ENCODE measurements around the gene PLXNB2.
A peak's percentile ranks its signal among the peaks of the same experiment; 100 is the strongest.

PLXNB2 gene

DNA sequence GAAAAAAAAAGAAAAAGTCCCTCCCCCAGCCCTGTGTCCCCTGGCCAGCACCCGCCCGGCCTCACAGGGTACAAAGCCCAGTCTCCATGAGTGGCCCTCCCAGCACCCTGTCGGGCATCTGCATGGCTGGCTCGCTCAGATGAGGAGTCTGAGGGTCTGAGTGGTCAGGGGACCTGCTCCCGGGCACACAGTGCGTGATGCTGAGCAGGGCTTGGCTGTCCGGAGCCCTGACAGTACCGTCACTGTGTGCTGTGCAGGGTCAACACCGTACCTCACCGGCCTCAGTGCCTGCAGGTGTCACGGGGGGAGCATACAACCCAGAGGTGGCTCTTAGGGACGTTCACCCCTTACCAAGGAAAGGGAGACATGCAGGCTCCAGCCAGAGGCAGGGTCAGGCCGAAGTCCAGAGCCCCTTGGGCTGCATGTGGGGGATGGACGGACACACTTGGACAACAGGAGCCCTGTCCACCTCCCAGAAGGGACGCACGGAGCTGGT lies 3.6 kb upstream of the PLXNB2 start:
- DNase-seq, result no peak

DNA sequence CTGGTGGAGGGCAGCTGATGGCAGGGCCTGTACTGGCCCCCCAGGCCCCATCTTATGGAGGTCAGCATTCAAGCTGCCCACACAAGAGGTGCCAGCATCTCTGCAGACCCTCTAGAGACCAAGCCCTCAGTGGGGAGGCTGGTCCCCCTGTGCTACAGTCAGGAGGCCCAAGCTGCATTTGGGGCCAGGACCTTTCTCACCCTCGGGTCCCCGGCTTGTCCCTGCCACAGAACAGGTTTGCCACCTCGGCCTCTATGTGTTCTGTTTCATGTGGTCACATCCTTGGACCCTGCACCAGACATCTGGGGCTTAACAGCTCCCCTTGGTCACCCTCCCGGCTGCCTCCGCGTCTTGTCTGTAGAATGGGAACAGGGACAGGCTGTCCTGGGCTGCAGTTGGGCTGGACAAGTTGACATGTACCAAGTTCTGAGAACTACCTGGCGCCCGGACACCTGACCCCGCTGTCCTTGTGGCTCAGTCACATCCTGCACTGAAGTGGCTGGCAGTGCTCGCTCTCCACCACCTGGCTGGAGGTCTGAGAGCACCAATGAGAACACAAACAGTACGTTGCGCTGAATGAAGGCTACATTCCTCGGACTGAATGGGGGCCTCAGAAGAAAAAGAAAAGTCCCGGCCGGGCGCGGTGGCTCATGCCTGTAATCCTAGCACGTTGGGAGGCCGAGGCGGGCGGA lies 2.7 kb upstream of the PLXNB2 start:
- DNase-seq, result no peak

DNA sequence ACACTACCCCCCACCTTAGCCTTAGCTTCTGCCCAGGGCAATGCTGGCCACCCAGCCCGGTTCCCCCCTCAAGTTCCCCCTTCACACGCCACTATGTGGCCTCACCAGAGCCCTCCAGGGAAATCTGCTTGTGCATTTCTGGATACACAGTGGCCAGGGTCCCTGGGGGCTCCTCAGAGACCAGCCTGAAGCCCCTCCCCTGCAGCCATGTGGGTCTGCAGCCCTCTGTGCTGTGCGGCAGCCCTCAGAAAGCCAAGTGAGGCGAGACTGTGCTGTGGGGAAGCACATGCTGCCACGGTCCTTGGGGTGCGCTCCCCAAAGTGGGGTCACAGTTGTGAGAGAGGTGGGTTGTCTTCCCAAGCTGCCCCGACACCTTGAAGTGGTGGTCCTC lies 2.1 kb upstream of the PLXNB2 start:
- DNase-seq, result no peak

DNA sequence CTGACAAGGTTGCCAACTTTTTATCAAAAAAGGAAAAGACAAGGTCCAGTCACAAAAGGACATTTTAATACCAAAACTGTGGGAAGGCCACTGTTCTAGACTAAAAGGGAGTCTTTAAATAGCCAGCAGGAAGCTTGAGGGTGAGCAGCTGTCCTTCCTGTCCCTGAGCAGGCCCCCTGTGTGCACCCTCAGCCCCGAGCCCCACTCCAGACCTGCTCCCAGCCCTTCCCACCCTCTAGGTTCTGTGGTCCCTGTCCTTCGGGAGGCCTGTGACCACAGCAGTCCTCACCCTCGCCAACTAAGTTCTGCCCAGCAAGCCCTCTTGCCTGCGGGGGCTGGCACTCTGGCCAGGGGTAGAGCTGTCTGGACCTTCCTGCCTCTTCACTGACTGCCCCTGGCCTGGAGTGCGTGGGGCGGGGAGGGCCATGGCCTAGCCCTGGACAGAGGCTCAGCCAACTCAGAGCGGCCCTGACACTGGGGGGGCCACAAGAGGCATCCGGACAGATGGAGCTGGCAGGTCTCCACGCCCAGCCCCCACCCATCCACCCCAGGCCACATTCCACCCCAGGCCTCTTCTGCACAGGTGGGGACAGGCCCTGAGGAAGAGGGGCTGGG lies 1.6 kb upstream of the PLXNB2 start:
- DNase-seq, result peak in 1 of 2 donors; percentile 21

DNA sequence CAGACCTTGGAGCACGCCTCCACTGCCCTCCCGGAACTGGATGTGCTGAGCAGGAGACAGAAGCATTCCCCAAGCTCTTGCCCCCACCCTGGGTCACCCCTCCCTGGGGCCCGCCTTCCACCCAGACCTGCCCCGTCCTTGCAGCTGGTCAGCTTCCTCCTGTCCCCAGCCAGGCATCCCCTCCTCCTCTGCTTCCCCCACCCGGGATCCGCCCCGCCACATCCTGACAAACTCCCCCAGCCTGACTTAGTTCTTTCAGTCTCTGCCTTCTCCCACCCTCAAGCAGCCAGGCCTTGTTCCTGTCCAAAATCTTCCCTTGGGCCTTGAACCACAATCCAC lies 1.1 kb upstream of the PLXNB2 start:
- DNase-seq, result peak; percentile 28 to 55

DNA sequence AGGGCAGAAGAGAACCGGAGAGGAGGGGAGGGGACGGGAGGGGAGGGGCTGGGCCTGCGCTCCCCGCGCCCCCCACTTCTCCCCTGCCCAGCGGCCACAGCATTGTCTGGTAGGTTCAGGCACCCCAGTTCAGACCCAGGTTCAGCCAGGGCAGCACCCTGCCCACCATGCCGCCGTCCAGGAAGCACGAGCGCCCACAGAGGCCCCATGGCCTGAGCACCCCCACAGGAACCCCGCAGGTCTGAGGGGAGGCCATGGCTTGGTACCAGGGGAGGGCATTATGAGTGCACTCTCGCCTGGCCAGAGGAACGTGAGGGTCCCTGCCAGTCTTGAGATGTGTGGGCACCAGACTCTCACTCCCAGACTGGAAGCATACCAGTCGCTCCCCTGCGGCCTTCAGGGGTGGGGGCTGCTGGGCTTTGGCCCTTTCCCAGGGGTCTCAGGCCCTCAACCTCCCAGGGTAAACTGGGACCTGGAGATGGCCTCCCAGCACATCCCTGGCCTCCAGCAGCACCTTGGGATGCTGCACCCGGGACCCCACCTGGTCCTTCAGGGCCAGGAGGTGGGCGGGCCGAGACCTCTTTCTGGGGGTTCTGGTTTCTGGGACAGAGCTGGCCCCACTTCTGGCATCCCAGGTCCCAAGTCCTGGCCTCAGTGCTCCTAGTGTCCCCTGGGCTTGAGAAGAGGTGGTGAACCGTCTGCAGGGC lies 597 bp upstream of the PLXNB2 start:
- DNase-seq, result no peak

DNA sequence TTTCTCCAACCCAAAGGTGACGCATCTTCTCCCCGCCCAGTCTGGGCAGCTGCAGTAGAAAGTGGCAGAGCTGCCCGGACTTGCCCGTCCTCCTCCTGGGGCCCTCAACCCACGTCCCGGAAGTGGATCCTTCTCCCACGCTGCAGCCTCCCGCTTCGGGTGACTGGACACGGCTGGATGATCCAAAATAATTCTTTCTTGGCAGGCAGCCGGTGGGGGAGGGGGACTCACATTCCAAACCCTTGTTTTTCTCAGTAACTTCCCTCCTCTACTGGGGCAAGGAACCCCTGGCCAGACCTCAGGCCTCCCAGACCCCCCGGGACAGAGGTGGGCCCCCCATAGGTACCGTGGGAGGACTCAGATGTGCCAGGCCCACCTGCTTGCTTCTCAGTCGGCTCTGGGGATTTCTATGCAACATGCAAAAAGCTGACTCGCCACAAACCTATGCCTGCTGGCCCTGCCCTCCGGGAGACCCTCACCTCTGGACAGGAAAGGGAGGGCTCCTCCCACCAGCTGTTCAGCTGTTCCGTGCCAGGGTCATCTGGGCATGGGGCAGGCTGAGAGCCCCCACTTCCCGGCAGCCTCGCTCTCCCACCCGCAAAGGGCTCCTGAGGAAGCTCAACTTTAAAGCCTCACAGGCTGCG lies 1.4 kb downstream of the PLXNB2 start:
- DNase-seq, result peak; percentile 35 to 39

DNA sequence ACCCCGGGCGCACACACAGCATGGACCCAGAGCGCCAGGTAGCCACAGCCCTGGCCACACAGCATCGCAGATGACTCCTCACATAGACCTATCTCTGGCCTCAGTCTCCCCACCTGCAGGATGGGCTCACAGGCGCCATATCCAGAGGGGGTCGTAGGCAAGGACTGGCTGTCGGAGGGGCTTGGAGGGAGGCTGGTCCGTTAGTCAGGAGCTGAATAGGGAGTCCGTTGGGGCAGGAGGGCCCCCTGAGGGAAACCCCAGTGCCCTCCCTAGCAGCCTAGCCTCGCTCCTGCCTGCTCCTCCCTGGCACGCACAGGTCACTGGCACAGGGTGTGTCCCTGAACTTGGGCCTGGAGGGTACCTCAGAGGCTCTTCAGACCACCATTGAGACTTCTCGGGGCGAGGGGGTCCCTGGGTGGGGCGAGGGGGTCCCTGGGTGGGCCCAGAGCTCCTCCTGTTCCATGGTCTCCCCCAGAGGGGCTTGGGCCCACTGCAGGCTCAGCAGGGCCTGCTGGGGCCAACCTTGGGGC lies 2.0 kb downstream of the PLXNB2 start:
- DNase-seq, result no peak

DNA sequence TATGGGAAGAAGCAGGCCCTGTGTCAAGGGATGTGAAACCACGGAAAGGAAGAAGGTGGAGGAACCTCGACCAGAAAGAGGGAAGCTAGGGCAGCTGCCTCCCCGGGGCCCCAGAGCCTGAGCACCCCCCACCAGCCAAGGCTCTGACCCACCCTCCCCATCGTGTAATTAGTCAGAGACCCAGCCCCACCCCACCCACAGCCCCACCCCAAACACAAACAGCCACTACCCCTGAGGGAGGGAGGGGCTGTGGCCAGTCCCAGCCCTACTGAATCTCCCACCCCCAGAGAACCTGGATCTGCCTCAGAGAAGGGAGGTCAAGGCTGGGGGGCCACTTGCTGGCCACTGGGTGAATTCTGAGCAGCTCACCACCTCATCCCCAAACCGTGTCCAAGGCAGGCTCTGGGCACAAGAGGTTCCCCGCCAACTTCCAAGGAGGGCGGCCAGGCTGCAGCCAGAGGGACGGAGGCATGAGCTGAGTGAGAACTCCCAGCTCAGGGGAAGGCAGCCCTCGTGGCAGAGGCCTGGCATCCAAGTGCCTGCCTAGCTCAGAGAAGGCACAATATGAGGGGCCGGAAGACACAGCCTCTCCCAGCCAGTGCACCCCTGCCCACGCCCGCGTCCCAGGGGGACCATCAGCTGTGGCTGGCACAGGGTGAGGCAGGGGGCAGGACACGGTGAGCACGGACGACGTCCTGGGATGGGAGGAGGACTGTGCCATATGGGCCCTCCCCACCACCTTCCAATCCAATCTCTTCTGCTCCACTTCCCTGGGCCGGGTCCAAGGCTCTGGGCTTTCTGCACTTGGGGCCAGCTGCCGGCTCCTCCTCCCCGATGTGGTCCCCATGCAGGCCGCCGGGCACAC lies 2.7 kb downstream of the PLXNB2 start:
- peak; percentile 38 to 42 for DNase-seq

DNA sequence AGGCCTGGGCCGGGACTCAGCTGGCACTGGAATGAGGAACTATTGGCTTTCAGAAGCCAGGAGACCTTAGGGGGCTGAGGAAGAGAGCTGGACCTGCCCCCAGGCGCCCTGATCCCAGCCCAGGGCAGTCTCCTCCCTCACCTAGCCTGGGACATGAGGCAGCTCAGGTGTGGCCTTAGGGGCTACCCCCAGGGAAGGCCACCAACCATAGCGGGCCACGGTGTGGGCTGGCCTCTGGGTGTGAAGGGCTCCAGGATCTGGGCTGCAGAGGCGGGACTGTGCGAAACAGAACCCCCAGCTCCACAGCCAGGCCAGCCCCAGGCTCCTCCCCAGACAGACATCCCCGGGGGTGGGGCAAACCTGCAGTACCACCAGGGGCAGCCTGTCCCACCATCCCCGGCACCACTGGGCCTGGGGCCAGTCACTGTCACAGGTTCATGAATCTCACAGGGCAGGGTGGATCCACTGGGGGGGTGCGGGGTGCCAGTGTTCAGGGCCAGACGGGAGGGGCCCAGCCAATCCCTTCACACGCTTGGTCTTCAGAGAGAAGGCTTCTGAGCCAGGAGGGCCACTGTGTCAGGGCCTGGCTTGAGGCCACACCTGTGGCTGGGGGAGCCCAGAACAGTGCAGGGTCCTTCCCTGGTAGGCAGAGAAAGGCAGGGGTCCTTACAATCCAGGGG lies 3.5 kb downstream of the PLXNB2 start:
- DNase-seq, result no peak

DNA sequence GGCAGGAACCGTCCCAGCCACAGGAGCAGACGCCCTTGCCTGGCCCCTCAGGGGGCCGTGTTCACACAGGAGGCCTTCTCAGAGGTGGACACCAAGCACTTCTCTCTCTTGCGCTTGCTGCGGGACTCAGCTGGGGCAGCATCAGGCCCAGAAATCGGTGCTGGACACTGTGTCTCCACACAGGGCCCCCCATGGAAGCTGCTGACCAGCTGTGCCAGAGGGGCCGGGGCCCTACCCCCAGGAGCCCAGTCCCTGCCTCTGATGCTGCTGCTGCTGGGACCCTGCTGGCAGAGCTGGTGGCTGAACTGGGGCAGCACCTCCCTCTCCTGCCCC lies 4.0 kb downstream of the PLXNB2 start:
- DNase-seq, result peak; percentile 27 to 40

DNA sequence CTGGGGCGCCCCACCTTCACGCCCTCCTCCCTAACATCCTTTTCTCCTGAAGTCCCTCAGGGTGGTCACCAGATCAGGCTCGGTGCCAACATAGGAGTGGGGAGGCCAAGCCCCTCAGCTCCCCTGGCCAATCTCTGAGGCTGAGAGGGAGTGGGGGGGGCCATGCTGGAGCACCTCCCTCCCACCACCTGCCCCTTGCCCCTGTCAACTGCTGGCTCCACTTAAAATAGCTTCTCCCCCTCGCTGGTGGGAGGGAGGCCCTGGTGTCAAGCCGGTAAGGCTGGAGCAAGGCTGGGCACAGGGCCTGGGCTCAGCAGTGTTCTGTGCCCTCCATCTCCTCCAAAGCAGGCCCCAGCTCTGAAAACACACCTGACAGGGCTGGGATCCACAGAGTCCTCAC lies 4.9 kb downstream of the PLXNB2 start:
- DNase-seq, result no peak

DNA sequence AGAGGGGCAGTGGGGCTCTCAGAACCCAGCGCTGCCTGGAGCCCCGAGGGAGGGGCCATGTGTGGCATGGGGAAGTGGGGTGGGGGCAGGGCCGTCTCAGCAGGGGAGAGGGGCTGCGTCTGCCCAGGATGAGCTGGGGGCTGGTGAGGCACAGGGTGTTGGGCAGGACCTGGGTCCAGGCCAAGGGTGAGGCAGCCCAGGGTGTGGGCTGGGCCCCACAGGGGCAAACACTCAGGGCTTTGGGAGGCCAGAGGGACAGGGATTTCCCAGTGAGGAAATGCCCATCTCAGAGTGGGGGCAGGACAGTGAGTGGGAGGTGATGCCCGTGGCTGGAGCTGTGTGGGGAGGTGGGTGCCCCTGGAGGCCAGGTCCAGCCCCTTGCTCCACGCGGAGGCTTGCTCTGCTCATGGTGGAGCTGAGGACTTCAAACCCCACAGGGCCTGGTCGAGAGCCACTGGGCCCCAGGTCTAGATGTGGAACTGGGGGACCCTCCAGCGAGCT lies 5.4 kb downstream of the PLXNB2 start:
- no peak for DNase-seq

DNA sequence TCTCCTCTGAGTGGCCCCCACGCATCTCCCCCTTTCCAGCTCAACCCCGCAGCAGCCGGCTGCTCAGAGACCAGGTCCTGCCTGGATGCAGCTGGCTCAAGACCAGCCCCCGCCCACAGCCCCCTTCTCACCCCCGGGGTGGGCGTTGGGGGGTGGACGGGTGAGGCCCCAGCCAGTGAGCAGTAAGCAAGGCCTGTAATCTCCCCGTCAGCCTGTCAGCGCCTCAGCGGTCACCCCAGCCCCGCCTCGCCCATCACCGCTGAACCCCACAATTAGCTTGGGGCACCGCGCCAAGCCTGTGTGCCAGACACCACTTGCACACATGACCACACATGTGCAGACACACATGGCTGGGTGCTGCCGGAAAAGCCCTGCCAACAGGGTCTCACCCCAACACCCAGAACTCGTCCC lies 5.9 kb downstream of the PLXNB2 start:
- no peak for DNase-seq

DNA sequence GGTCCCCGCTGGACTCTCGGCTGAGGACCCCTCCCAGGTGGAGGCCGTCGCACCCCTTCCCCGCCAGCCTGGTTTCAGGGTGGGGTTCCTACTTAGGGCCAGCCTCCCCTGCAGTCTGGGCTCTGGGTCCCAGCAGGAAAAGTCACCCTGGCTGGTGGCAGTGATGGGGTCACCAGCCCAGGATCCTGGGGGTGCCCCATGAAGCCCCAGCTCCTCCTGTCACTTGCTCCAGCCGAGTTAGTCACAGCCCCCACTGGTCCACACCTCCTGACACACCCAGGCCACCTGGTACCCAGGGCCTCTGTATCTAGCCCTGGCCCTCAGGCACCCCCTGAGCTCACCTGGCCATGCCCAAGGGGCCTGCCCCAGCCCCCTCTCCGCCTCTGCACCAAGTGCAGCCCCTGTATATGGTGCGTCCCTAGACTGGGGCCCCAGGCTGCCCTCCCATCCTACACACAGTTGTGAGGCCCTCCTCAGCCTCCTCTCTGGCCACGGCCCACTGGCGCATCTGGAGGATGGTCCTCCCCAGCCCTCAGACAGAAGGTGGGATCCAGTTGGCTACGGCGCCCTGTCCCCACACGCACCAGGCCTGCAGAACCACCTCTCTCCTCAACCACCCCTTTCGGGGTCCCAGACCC lies 6.7 kb downstream of the PLXNB2 start:
- no peak for DNase-seq

DNA sequence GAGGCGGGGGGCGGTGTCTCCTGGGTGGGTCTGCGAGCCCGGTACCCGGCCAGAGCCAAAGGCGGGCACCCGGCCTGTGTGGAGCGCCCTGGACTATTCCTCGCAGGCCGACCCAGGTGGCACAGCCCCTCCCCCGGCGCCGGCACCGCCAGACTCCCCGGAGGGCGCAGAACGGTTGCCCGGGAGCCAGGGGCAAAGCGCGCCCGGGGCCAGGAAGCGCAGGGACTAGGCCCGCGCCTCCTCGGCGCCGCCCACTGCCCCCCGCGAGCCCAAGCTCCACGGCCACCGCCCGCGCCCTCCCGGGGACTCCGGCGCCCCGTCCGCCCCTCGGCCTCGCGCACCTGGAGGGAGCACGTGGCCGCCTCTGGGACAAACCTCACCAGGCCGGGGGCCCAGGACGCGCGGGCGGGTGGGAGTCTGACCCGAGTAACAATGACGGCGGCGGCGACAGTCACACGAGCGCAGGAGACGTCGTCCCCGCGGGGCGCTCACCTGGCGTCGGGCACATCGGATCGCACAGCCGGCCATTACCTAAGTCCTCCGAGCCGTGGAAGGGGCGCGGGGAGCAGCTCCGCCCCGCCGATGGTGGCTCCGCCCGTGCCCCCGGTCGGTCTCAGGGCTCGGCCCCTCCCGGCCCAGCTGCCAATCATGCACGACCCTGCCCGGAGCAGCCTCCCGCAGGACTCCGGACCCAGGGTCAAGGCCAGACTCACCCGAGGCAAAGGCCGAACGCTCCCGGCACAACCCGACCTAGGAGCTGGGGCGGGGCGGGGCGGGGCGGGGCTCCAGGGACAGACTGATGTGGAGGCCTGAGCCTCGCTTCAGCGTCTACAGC lies 7.4 kb downstream of the PLXNB2 start:
- no peak for DNase-seq

DNA sequence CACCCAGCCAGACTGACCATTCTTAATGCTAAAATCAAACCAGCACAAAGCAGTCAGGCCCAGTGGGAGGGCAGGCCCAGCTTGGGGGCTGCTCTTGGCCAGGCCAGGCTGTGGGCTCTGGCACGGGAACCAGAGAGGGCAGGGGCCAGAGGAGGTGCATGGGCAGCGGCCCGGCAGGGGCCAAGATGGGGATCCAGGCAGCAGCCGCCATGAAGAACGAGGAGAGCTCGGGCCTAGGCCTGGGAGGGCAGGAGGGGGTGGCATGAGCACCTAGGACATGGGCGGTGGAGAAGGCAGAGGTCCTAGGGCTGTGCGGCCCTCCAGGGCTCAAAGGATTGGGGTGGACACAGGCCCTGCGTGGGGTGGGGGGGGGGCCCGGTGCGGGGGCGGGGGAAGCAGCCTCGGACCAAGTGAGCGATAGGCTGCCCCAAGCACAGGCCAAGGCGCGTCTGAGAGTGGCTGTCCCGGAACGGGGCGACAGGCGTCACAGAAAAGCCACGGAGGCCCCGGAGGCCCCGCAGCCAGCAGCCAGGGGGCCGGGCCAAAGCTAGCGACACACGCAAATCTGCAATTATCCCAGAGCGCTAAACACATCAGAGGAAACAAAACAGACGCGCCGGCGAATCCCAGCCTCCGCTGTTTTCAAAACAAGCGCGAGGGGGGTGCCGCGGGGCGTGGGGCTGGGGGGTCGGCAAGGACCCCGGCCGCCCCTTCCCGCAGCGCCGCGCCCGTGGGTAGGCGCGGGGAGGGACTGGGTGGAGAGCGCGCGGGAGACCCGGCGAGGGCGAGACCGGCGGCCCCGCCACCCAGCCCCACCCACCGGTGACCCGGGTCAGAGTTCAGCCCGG lies 8.3 kb downstream of the PLXNB2 start:
- DNase-seq, result no peak

DNA sequence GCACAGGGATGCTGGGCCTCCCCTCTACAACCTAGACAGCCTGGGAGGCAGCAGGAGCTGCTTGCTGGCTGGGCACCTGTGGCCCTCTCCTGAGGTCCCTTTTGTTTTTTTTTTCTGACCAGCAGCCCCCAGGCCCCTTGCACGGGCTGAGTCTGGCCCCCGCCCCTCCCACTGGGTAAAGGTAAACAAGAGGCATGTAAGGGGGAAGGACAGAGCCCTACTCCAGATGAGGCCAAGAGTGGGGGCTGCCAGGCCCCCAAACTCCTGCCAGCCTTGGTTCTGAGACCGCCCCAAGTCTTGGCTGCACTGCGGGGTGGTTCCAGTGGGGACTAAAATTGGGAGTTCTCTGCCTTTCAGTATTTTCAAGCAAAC lies 9.2 kb downstream of the PLXNB2 start:
- no peak for DNase-seq

DNA sequence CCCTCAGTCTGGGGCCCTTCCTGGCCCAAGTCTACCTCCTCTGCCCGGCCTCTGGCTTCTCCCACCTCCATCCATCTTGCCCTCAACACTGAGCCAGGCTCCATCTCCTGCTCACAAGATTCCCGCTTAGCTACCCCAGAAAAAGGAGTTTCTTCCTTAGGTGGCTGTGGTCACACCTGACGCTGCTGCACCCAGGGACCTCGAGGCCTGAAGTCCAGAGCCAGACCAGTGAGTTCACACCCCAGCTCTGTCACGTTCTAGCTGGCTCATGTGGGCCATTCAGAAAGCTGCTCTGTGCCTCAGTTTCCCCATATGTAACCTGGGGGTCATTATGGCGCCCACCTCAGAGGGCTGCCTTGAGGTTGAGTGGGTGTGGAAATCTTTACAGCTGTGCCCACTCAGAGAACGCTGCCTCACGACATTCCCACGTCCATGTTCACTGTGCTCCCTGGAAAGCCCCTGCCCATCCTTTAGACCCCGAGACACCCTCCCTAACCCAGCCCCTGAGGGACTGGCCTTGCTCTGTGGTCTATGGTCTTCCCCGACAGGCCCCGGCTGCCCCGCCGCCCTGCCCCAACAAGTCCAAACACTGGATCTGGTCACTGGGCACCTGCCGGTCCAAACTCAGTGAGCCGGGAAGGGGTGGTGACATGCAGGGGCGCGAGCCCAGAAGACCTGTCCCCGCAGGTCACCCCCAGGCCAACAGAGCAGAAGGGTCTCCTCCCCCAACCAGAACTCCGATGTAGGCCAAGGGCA lies 9.8 kb downstream of the PLXNB2 start:
- DNase-seq, result no peak
